HG02798 (cell line): ENCODE results near the gene APOM.

Experiments used
- ATAC-seq: cut with Tn5 transposase; IDR thresholded peaks from one replicate; pipeline ENCODE4 v1.9.1; 2021; ENCODE audit warnings: mild to moderate bottlenecking; ENCODE audit not compliant: unreplicated experiment, poor library complexity

The APOM gene

DNA sequence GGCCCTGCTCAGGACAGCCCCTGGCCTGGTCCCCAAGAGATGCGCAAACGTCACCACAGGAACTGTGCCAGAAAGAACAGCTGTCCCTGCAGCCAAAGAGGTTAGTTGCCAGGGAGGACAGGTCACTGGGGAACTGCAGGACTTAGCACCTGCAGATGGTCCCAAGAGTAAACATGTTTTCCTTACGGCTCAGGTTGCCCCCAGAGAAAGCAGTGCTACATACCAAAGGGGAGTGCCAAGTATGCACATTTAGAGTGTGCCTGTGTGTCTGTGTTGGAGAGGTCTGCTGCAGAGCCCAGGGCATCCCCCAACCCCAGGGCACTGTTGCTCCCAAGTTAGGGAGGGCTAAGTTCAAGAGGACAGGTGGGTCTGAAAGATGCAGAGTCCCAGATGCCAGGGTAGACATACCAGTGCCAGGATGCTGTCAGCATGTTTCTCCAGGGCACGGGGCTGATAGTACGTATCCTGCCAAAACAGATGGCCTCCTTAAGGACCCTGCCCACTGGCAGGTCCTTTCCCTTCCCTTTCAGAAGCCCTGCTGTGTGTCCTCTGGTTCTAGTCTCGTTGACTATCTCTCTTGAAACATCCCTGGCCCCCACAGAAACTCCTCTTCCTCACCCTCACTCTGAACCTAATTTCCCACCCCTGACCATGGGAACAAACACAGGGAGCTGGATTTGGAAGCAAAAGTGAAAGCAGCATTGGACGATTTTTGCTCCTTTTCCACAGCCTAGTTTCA lies 46.1 kb downstream of the APOM start:
- ATAC-seq = no peak

DNA sequence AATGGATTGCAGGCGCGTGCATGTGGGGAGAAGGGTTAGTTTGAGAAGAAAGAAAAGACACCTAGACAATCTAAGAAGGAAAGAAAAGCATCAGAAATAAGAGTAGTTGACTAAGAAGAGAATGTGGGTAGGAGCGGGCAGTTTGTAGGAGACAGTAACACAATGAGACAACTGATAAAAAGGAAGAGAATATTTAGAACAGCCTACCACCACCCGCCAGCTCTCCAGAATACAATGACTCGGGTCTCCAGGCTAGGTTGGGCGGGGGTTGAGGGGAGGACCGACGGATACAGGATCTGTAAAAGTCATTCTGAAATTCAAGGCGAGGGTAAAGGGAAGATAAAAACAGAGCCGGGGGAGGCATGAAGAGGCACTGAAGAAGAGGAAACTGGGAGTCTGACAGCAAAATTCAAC lies 46.7 kb downstream of the APOM start:
- no peak for ATAC-seq

DNA sequence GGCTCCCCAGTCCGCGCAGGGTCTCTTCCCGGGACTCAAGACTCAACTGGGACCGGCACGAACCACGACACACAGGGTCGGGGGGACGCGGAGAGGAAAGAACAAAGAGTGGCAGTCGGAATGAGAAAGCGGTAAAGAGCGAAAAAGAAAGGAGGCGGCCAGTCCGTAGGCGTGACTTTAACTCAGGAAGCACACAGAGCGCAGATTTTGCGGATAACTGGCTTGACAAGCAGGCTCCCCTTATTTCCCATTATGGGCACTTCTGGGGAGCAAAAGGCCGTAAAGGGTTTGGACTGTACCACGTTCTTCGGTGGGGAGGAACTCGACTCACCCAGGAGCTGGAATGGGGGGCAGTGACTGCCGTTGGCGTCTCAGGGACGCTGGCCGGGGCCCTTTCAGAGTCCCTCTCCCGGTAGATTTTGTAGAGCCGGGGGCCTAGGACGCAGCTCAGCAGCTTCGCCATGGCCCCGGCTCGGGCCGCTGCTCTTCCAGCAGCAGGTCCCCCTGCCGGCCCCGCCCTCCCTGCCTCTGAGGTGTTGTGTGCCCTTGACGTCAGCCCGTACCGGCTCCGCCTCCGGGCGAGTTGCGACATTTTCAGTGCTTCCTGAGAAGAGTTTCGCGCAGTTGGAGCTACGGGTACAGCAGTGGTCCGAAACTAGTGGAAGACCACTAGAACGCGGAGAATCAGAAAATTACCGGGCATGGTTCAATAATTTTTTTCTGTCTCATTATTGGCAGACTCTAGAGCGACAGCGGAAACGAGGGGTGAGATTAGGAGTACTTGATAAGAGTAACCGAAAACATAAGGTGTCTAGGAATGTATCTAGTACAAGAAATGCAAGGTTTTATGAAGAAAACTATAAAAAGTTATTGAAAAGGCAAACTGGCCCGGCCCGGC lies 47.4 kb downstream of the APOM start, which contains the start of gene ABHD16A:
Gene ABHD16A (minus strand): TSS at position 506 of the 898 bp plus-strand sequence. CDS start 43 bp downstream, at position 463.
- ATAC-seq = peak; percentile 93

DNA sequence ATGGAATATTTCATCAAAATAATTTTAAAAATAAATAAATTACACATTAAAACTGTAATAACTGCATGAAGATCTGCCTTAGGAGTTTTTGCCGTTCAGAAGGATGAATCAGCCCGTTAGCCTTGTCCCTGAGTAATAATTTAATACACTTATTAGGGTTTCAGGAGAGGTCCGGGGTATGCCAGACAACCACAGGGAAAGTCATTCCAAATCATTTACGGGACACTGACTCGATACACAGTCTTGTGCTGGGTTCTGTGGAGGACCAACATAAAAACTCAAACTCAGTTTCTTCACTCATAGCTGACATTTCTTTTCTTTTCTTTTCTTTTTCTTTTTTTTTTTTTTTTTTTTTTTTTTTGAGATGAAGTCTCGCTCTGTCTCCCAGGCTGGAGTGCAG lies 50.2 kb downstream of the APOM start:
- ATAC-seq = no peak

DNA sequence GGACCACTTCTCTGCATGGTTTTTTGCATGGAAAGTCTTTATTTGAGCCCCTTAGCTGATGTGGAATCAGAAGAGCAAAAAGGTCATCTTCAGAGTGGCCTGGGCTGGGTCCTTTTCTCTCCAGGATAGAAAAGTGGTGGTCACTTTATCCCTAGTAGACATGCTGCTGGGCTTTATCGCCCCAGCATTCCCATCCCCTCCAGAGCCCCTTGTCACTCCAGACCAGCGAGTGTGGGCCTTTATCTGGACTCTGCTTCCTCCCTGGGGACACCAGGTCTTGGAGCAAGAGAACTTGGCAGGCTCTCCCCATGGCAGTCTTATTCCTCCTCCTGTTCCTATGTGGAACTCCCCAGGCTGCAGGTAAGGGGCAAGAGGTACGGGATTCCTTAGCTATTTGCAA lies 50.9 kb downstream of the APOM start, which contains the start of gene LY6G6F:
Gene LY6G6F (plus strand): TSS at position 268 of the 400 bp plus-strand sequence. CDS start 41 bp downstream, at position 309.
- ATAC-seq = no peak

DNA sequence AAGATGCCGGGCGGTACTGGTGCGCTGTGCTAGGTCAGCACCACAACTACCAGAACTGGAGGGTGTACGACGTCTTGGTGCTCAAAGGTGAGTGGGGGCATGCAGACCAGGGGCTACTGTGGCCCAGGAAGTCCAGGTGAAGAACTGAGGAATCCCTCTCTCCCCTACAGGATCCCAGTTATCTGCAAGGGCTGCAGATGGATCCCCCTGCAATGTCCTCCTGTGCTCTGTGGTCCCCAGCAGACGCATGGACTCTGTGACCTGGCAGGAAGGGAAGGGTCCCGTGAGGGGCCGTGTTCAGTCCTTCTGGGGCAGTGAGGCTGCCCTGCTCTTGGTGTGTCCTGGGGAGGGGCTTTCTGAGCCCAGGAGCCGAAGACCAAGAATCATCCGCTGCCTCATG lies 52.0 kb downstream of the APOM start:
- ATAC-seq = no peak
